Pancreas (tissue), 10 donors: ENCODE measurements around the gene DPF3. TPM values are rescaled to one million over a fixed set of nuclear protein-coding genes. Genes with fewer than 3 reads are reported as not detected.

Source experiments
- ATAC-seq, 4 donors: fragments of 200-7000 bp; cut with Tn5 transposase; one replicate each; pipeline versions ENCODE4 v1.8.0 to v1.9.1; 2020; ENCODE audit warnings: mild to moderate bottlenecking in 4 of 4, moderate library complexity in 4 of 4
- DNase-seq, 6 donors: peaks; one replicate each; pipeline ENCODE4 v3.0.0-alpha.2; 2020
- FAIRE-seq: peaks from 2 replicates; lab custom pipeline; 2012; peaks lifted over from hg19 to GRCh38; lab: Jason Lieb, UNC
- H3K27ac ChIP-seq, 4 donors: fragments of 200-600 bp; sonication (generic); 1 replicate in 3 of 4; 2 replicates in 1 of 4; pipeline versions ENCODE4 v1.5.0 to v1.8.0; 2020
- H3K27me3 ChIP-seq, 4 donors: fragments of 200-600 bp; one replicate each; pipeline ENCODE4 v1.8.0; 2021
- H3K36me3 ChIP-seq, 3 donors: fragments of 200-600 bp; sonication (generic) in 1 of 3; one replicate each; pipeline versions ENCODE4 v1.5.0 to v1.8.0; 2020 to 2021
- H3K4me1 ChIP-seq, 3 donors: fragments of 200-600 bp; one replicate each; pipeline ENCODE4 v1.8.0; 2021
- H3K4me3 ChIP-seq, 4 donors: fragments of 200-600 bp; sonication (generic) in 2 of 4; one replicate each; pipeline versions ENCODE4 v1.5.0 to v1.8.0; 2020 to 2021
- H3K9me3 ChIP-seq, 4 donors: fragments of 200-600 bp; one replicate each; pipeline ENCODE4 v1.8.0; 2021
- WGBS, 2 donors: extraction: QIAGEN DNeasy Blood & Tissue Kit; methylation state at CpG; one replicate each; pipeline ENCODE4 v1.1.7; 2013; 5-methylcytosine and 5-hydroxymethylcytosine counted together
- intact Hi-C, 3 donors: fragments of 100-400 bp; cut with DNase I; formaldehyde crosslinking; loops; one replicate each; pipeline versions ENCODE4 v1.11.1 to v1.14.2; 2022
- polyA plus RNA-seq, 2 donors: library from polyadenylated mRNA; stranded (reverse); fragments of 200-250 nt; gene quantifications; one replicate each; pipeline ENCODE4 v1.2.3, GENCODE V29; 2013
- total RNA-seq, 6 donors: library from RNA; stranded (reverse); fragmentation: NEBNext Ultra II Directional in 4 of 6; extraction: Animal tissue kit (Norgen Biotek cat#: 25700) in 4 of 6; gene quantifications; one replicate each; pipeline versions ENCODE4 v1.2.1 to v1.2.4, GENCODE V29; 2021 to 2023
- TF ChIP-seq, protein P1 (sequence below), 4 donors: fragments of 200-600 bp; sonication (generic) in 3 of 4; IDR thresholded peaks; one replicate each; pipeline versions ENCODE4 v1.5.0 to v1.8.0; 2021; ENCODE audit warnings: antibody characterized with exemption in 4 of 4
- donor health status: healthy with polysubstance abuse.
- donor health status: DM: no; HTN: no; CAD: no; lungs with moderate emphysema.
- donor health status: DM: no; HTN: no; CAD: no.
- donor health status: control.
- donor health status: control.
- donor health status: Bipolar disorder and iron deficiency.
- donor health status: DM: yes; HTN: yes; CAD: no.
- donor health status: DM: no; HTN: no; CAD: no.
- donor health status: DM: no; HTN: no; CAD: no.
- donor health status: DM: yes; HTN: yes; CAD: no.

Gene DPF3
- total and polyA plus RNA-seq, 8 donors: 0.14 to 1.3 (median 0.86) TPM

- TF ChIP-seq, protein P1, sequence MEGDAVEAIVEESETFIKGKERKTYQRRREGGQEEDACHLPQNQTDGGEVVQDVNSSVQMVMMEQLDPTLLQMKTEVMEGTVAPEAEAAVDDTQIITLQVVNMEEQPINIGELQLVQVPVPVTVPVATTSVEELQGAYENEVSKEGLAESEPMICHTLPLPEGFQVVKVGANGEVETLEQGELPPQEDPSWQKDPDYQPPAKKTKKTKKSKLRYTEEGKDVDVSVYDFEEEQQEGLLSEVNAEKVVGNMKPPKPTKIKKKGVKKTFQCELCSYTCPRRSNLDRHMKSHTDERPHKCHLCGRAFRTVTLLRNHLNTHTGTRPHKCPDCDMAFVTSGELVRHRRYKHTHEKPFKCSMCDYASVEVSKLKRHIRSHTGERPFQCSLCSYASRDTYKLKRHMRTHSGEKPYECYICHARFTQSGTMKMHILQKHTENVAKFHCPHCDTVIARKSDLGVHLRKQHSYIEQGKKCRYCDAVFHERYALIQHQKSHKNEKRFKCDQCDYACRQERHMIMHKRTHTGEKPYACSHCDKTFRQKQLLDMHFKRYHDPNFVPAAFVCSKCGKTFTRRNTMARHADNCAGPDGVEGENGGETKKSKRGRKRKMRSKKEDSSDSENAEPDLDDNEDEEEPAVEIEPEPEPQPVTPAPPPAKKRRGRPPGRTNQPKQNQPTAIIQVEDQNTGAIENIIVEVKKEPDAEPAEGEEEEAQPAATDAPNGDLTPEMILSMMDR (IDR thresholded peaks at IDR 0.05): no peak
- peak; percentile 41 to 55 (median 54) for ATAC-seq
- intact Hi-C loops: loop anchor here in 1 of 3 donors (5.0 kb wide), 1 partner anchor 378 kb away; no protein-coding TSS in a partner anchor
- no peak for FAIRE-seq
- Histone ChIP-seq H3K36me3 (no peaks in the 10 kb centered on the region), H3K9me3 (no peaks in the 10 kb centered on the region), H3K27me3 (peaks cover 0 to 7% (median 0%) of the 10 kb centered on the region in 4 donors), H3K4me1 (no peaks in the 10 kb centered on the region), H3K27ac (peak overlapping the region in 2 of 4 donors; percentile 9 to 27), H3K4me3 (peak overlapping the region; percentile 57 to 74 (median 64))
- peak in 4 of 6 donors; percentile 19 to 56 (median 32) for DNase-seq
- WGBS, 2 donors: 1 to 2% methylated on average over 25 of the region's 25 CpGs
Observed at GRCh38 chr14:72894623-72895378, 900 bp upstream of the DPF3 start.

- no peaks in the 10 kb centered on the region for H3K9me3 ChIP-seq
- WGBS, 2 donors: 1% methylated on average over 11 of the region's 11 CpGs
- peaks cover 0 to 7% (median 0%) of the 10 kb centered on the region in 4 donors for H3K27me3 ChIP-seq
- FAIRE-seq: no peak
- H3K4me3 ChIP-seq: peak overlapping the region; percentile 57 to 74 (median 64)
- intact Hi-C loops: no loop called here
- no peaks in the 10 kb centered on the region for H3K36me3 ChIP-seq
- DNase-seq: no peak
- TF ChIP-seq, protein P1 (IDR thresholded peaks at IDR 0.05): no peak
- no peak for ATAC-seq
- no peaks in the 10 kb centered on the region for H3K4me1 ChIP-seq
- H3K27ac ChIP-seq: peak overlapping the region in 2 of 4 donors; percentile 9 to 27
Observed at GRCh38 chr14:72894323-72894622, 372 bp upstream of the DPF3 start.

DNA sequence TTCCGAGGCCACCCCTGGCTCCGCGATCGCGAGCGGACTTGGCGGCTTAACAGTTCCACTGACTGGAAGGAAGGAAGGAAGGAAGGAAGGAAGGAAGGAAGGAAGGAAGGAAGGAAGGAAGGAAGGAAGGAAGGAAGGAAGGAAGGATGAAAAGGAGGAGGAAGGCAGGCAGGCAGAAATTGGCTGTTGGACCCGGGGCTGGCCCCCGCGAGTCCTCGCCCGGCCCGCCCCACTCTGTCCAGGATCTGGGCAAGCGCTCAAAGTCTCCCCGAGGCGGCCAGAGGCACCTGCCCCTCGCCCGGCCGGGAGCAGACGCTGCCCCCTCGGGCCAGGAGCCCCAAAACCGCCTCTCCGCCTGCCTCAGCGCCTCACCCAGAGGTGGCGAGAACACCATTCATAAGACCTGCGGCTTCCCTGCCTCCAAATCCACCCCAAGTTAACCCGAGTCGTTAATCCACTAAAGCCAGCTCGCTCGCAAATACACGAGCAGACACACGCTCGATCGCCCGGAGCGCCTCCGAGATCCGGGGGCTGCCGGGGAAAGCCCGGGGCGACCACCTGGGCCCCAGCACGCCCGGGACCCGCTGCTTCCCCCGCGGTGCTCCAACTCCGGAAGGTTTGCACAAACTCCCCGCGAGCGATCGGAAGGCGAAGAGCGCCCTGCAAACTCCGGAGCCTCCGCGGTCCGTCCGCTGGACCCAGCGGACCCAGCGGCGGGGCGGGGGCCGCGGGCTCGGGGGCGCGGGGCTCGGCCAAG is 844 bp downstream of the DPF3 start:
- Histone ChIP-seq H3K9me3 (no peaks in the 10 kb centered on the region), H3K27ac (no peak overlapping the region), H3K4me1 (no peaks in the 10 kb centered on the region), H3K36me3 (no peaks in the 10 kb centered on the region), H3K27me3 (peaks cover 0 to 7% (median 0%) of the 10 kb centered on the region in 4 donors), H3K4me3 (peak overlapping the region; percentile 57 to 74 (median 64))
- TF ChIP-seq, protein P1 (IDR thresholded peaks at IDR 0.05): no peak
- ATAC-seq: peak; percentile 24 to 41 (median 34)
- FAIRE-seq: no peak
- 1% methylated on average over 51 to 68 of the region's 68 CpGs for WGBS, 2 donors
- intact Hi-C loops: no loop called here
- DNase-seq: peak in 5 of 6 donors; percentile 24 to 76 (median 37)

DNA sequence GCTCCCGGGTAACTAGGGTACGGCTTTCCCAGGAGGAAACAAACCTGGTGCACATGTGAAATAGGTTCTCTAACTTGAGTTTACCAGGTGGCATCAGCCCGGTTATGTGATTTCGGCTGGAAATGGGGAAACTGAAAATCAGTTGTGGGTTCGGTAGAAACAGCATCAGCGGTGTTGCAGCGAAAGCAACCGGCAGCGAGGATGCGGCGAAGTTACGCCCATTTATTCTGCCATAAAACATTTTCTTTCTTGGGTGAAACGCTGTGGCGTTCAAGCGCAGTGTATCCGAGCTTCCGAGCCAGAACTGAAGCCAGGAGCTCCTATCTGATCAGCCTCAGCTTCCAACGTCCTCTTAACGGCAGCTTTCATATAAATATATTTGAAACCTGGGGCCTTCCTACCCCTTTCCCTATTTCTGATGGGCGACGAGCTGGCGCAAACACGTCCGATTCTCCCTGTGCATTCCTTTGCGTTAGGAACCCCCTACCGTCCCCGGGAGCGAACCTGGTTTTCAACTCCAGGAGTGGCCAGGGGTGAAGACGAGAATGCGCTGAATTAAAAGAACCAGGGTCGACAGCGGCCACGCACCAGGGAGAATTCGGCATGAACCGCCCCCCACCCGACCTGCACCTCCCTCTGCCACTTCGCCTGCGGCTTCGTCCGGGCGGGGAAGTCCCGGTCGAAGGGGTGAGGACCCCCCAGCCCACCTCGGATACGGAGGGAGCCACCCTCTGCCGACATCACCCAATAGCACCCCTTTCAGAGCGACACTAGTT is 1.6 kb downstream of the DPF3 start:
- no peak for FAIRE-seq
- Histone ChIP-seq H3K4me3 (peak overlapping the region in 3 of 4 donors; percentile 59 to 74 (median 68)), H3K27me3 (peaks cover 0 to 7% (median 0%) of the 10 kb centered on the region in 4 donors), H3K9me3 (no peaks in the 10 kb centered on the region), H3K4me1 (no peaks in the 10 kb centered on the region), H3K27ac (no peak overlapping the region), H3K36me3 (no peaks in the 10 kb centered on the region)
- DNase-seq: peak in 4 of 6 donors; percentile 10 to 67 (median 36)
- TF ChIP-seq, protein P1 (IDR thresholded peaks at IDR 0.05): no peak
- 0 to 1% methylated on average over 47 of the region's 47 CpGs for WGBS, 2 donors
- intact Hi-C loops: no loop called here
- no peak for ATAC-seq
